ENCODE results near the gene DNAI1.
A peak's percentile ranks its signal among the peaks of the same experiment; 100 is the strongest.

DNAI1 gene

DNA sequence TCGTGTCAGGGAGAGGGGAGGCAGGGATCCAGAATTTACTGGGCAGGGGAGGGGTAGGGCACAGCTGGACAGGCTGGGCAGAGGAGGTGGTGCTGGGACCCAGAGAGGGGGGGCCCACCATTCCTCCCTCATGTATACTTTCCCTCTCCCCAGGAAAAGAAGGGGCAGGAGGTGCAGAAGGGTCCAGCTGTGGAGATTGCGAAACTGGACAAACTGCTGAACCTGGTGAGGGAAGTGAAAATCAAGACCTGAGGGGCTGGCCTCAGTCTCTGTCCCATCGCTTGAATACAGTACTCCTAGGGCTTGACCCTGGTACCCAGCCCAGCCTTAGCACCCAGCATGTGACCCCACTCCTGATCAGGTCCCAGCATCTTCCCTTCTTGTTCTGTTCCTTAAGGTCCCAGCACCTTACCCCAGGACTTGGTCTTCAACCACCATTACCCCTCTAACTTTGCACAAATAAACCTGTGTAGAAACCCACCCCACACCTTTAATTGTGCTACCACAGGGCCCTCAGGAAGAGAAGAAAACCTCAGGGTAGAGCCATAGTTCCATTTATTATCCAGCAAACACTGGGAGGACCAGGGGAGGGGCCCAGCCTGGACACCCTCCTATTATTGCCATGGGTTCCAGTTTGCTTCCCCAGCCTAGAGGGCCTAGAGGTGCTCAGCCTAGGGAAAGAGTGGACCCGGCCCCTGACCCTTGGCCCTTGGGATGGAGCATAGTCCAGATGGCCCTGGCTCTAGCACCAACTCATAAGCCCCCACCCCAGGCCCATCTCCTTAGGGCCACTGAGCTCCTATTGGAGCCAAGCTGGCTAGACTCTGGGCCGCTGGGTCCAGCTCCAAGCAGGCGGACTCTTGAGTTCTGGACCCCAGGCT lies 62.1 kb downstream of the DNAI1 start:
- DNase-seq (ENCODE audit: low read depth in 1 of 2, low spot score in 1 of 2): no peak
- TF ChIP-seq CTCF (IDR thresholded peaks at IDR 0.05; ENCODE audit: insufficient read depth, low read length): no peak
- TF ChIP-seq SPI1 (IDR thresholded peaks at IDR 0.05; ENCODE audit: borderline replicate concordance, low read depth): no peak
- no peak for TF ChIP-seq POLR2AphosphoS5 (IDR thresholded peaks at IDR 0.05; ENCODE audit: low read depth)
- no peak for TF ChIP-seq REST (IDR thresholded peaks at IDR 0.05; ENCODE audit: insufficient replicate concordance, low read depth)
- peaks cover 4% of the 10 kb centered on the region for H3K27me3 ChIP-seq (ENCODE audit: insufficient read depth, poor library complexity, severe bottlenecking)
- no peak overlapping the region for H3K4me3 ChIP-seq (replicated peaks; ENCODE audit: insufficient read depth, low read length)
- no peak overlapping the region for H3K27ac ChIP-seq (replicated peaks)

- H3K27me3 ChIP-seq (ENCODE audit: insufficient read depth, poor library complexity, severe bottlenecking): peaks cover 4% of the 10 kb centered on the region
- DNase-seq (ENCODE audit: low read depth in 1 of 2, low spot score in 1 of 2): no peak
- no peak overlapping the region for H3K27ac ChIP-seq (replicated peaks)
- no peak overlapping the region for H3K4me3 ChIP-seq (replicated peaks; ENCODE audit: insufficient read depth, low read length)
- no peak for TF ChIP-seq POLR2AphosphoS5 (IDR thresholded peaks at IDR 0.05; ENCODE audit: low read depth)
- no peak for TF ChIP-seq SPI1 (IDR thresholded peaks at IDR 0.05; ENCODE audit: borderline replicate concordance, low read depth)
- TF ChIP-seq GABPA (IDR thresholded peaks at IDR 0.05; ENCODE audit: low read depth): no peak
- TF ChIP-seq CTCF (IDR thresholded peaks at IDR 0.05; ENCODE audit: insufficient read depth, low read length): no peak
- no peak for TF ChIP-seq REST (IDR thresholded peaks at IDR 0.05; ENCODE audit: insufficient replicate concordance, low read depth)
Measured at GRCh38 chr9:34521406-34522045, 62.9 kb downstream of the DNAI1 start.

- Histone ChIP-seq H3K27ac (replicated peaks) (no peak overlapping the region), H3K4me3 (replicated peaks; ENCODE audit: insufficient read depth, low read length) (peak overlapping the region; percentile 12), H3K27me3 (ENCODE audit: insufficient read depth, poor library complexity, severe bottlenecking) (peaks cover 4% of the 10 kb centered on the region)
- DNase-seq (ENCODE audit: low read depth in 1 of 2, low spot score in 1 of 2): no peak
- TF ChIP-seq REST (IDR thresholded peaks at IDR 0.05; ENCODE audit: insufficient replicate concordance, low read depth) (no peak), CTCF (IDR thresholded peaks at IDR 0.05; ENCODE audit: insufficient read depth, low read length) (no peak), SPI1 (IDR thresholded peaks at IDR 0.05; ENCODE audit: borderline replicate concordance, low read depth) (no peak), POLR2AphosphoS5 (IDR thresholded peaks at IDR 0.05; ENCODE audit: low read depth) (no peak), GABPA (IDR thresholded peaks at IDR 0.05; ENCODE audit: low read depth) (no peak)
Measured at GRCh38 chr9:34522091-34522887, 63.7 kb downstream of the DNAI1 start.
